Trophoblast cell (in vitro differentiated cells and primary cell): ENCODE data around the gene DDIT4.

ENCODE experiments used
- DNase-seq, 2 donors: peaks; one replicate each; pipeline ENCODE4 v3.0.0-alpha.2; 2016
- H2AFZ ChIP-seq: 2 replicates; pipeline ENCODE4 v1.6.1; 2013; ENCODE audit warnings: low read length, moderate library complexity, mild to moderate bottlenecking; ENCODE audit not compliant: insufficient read depth, poor library complexity
- H2AK5ac ChIP-seq: 2 replicates; pipeline ENCODE4 v1.6.1; 2013; ENCODE audit warnings: mild to moderate bottlenecking, low read length
- H2BK120ac ChIP-seq: 2 replicates; pipeline ENCODE4 v1.6.1; 2013; ENCODE audit warnings: low read length, mild to moderate bottlenecking, moderate library complexity; ENCODE audit not compliant: insufficient read depth, poor library complexity
- H2BK12ac ChIP-seq: 2 replicates; pipeline ENCODE4 v1.6.1; 2013; ENCODE audit warnings: mild to moderate bottlenecking, low read length, moderate library complexity
- H2BK5ac ChIP-seq: 2 replicates; pipeline ENCODE4 v1.6.1; 2013; ENCODE audit warnings: low read length, low read depth, moderate library complexity, mild to moderate bottlenecking; ENCODE audit not compliant: poor library complexity
- H3K14ac ChIP-seq: 2 replicates; pipeline ENCODE4 v1.6.1; 2013; ENCODE audit warnings: mild to moderate bottlenecking, low read length
- H3K18ac ChIP-seq: 2 replicates; pipeline ENCODE4 v1.6.1; 2013; ENCODE audit warnings: mild to moderate bottlenecking, low read length
- H3K23ac ChIP-seq: 2 replicates; pipeline ENCODE4 v1.6.1; 2013; ENCODE audit warnings: low read length
- H3K27ac ChIP-seq: 2 replicates; pipeline ENCODE4 v1.5.1; 2013; ENCODE audit warnings: low read depth, mild to moderate bottlenecking, inconsistent platforms, low read length, moderate library complexity
- H3K27me3 ChIP-seq: 2 replicates; pipeline ENCODE4 v1.6.1; 2013; ENCODE audit warnings: inconsistent platforms, mild to moderate bottlenecking, low read length, moderate library complexity; ENCODE audit not compliant: insufficient read depth
- H3K36me3 ChIP-seq, 2 experiments: 1 replicate in 1 of 2; 2 replicates in 1 of 2; pipeline ENCODE4 v1.6.1; 2013; ENCODE audit warnings: low read length in 2 of 2, mild to moderate bottlenecking in 2 of 2, moderate library complexity in 1 of 2; ENCODE audit not compliant: insufficient read depth in 2 of 2, control insufficient read depth in 1 of 2
- H3K4ac ChIP-seq: 2 replicates; pipeline ENCODE4 v1.6.1; 2013; ENCODE audit warnings: low read depth, mild to moderate bottlenecking, low read length, moderate library complexity
- H3K4me1 ChIP-seq, 2 experiments: 1 replicate in 1 of 2; 2 replicates in 1 of 2; pipeline ENCODE4 v1.6.1; 2013; ENCODE audit warnings: low read length in 2 of 2, mild to moderate bottlenecking in 2 of 2, moderate library complexity in 1 of 2; ENCODE audit not compliant: insufficient read depth in 2 of 2, control insufficient read depth in 1 of 2
- H3K4me2 ChIP-seq: 2 replicates; pipeline ENCODE4 v1.6.1; 2013; ENCODE audit warnings: inconsistent platforms, mild to moderate bottlenecking, low read length, moderate library complexity
- H3K4me3 ChIP-seq: 2 replicates; pipeline ENCODE4 v1.5.1; 2013; ENCODE audit warnings: mild to moderate bottlenecking, low read depth, low read length, inconsistent platforms
- H3K79me1 ChIP-seq: one replicate; pipeline ENCODE4 v1.6.1; 2013; ENCODE audit warnings: low read length
- H3K79me2 ChIP-seq: 2 replicates; pipeline ENCODE4 v1.6.1; 2013; ENCODE audit warnings: low read length, mild to moderate bottlenecking; ENCODE audit not compliant: control insufficient read depth, insufficient read depth, poor library complexity
- H3K9ac ChIP-seq: 2 replicates; pipeline ENCODE4 v1.6.1; 2013; ENCODE audit warnings: mild to moderate bottlenecking, low read length
- H3K9me3 ChIP-seq: 2 replicates; pipeline ENCODE4 v1.6.1; 2013; ENCODE audit warnings: low read depth, mild to moderate bottlenecking, control low read depth, inconsistent platforms, low read length; ENCODE audit not compliant: insufficient read depth
- H4K12ac ChIP-seq: 2 replicates; pipeline ENCODE4 v1.6.1; 2013; ENCODE audit warnings: low read depth, mild to moderate bottlenecking, low read length, moderate library complexity
- H4K8ac ChIP-seq: 2 replicates; pipeline ENCODE4 v1.6.1; 2013; ENCODE audit warnings: low read depth, mild to moderate bottlenecking, low read length, moderate library complexity
- H4K91ac ChIP-seq: one replicate; pipeline ENCODE4 v1.6.1; 2013; ENCODE audit warnings: low read depth, mild to moderate bottlenecking, low read length, moderate library complexity
- WGBS: extraction: QIAGEN DNeasy Blood & Tissue Kit; methylation state at CpG from one replicate; pipeline ENCODE4 v1.1.7; 2013; ENCODE audit warnings: missing lambda C conversion rate; ENCODE audit not compliant: insufficient read length, insufficient coverage; ENCODE audit errors: extremely low coverage; 5-methylcytosine and 5-hydroxymethylcytosine counted together

The DDIT4 gene

DNA sequence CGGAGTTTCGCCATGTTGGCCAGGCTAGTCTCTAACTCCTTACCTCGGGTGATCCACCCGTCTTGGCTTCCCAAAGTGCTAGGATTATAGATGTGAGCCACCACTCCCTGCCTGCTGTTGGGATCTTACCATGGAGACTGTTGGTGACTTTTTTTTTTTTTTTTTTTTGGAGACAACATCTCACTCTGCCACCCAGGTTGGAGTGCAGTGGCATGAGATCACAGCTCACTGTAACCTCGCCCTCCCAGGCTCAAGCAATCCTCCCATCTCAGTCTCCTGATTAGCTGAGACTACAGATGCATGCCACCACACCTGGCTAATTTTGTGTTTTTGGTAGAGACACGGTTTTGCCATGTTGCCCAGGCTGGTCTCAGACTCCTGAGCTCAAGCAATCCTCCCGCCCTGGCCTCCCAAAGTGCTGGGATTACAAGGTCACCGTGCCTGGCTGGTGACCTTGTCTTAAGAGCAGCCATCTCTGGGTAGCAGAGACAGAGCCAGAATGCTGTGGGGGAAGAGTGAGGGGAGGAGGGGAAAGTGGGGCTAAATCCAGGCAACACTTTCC, 32.0 kb upstream of the DDIT4 start:
- no peak overlapping the region for H2AK5ac ChIP-seq
- H4K91ac ChIP-seq = no peak overlapping the region
- H3K9me3 ChIP-seq = peaks cover 2% of the 10 kb centered on the region
- H4K8ac ChIP-seq = no peak overlapping the region
- H3K36me3 ChIP-seq = peaks cover 0 to 2% of the 10 kb centered on the region in 2 experiments
- no CpG with 5 or more reads among the region's 8 CpGs for WGBS
- H3K4me2 ChIP-seq = no peak overlapping the region
- no peak overlapping the region for H3K14ac ChIP-seq
- H3K9ac ChIP-seq = no peak overlapping the region
- H4K12ac ChIP-seq = no peak overlapping the region
- no peak overlapping the region for H3K4ac ChIP-seq
- no peak overlapping the region for H2BK120ac ChIP-seq
- no peak overlapping the region for H3K27ac ChIP-seq
- no peaks in the 10 kb centered on the region for H3K79me2 ChIP-seq
- no peak overlapping the region for H3K23ac ChIP-seq
- peaks cover 7 to 10% of the 10 kb centered on the region in 2 experiments for H3K4me1 ChIP-seq
- H3K4me3 ChIP-seq = no peak overlapping the region
- no peak for DNase-seq
- no peak overlapping the region for H2BK12ac ChIP-seq
- H3K27me3 ChIP-seq = no peaks in the 10 kb centered on the region
- H3K79me1 ChIP-seq = no peaks in the 10 kb centered on the region
- H2AFZ ChIP-seq = no peak overlapping the region
- no peak overlapping the region for H2BK5ac ChIP-seq
- no peak overlapping the region for H3K18ac ChIP-seq

DNA sequence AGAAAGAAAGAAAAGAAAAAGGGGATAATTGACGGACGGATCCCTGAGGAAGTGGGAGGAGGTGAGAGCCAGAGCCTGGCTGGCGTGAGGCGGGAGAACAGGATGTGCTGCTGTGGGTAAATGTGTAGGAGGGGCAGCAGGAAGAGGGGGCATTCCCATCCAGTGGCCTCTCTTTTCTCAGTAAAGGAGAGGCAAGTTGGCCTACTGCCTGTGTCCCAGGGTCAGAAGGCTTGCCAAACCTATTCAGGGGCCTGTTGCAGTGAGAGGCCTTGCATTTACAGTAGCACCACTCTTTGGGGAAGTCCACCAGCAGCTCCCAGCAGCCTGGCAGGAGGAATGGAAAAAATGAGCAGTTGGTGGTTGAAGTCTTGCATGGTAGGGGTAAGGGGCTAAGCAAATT, 31.0 kb upstream of the DDIT4 start:
- no peak overlapping the region for H3K27ac ChIP-seq
- H2BK120ac ChIP-seq = peak overlapping the region; percentile 5
- no peak overlapping the region for H3K14ac ChIP-seq
- no peaks in the 10 kb centered on the region for H3K27me3 ChIP-seq
- no peak overlapping the region for H3K4ac ChIP-seq
- no peak overlapping the region for H3K23ac ChIP-seq
- WGBS = no CpG with 5 or more reads among the region's 4 CpGs
- peaks cover 2% of the 10 kb centered on the region for H3K9me3 ChIP-seq
- no peak overlapping the region for H3K4me2 ChIP-seq
- H2AFZ ChIP-seq = no peak overlapping the region
- peak overlapping the region; percentile 68 for H2BK12ac ChIP-seq
- no peak overlapping the region for H2AK5ac ChIP-seq
- peaks cover 10 to 11% of the 10 kb centered on the region in 2 experiments for H3K4me1 ChIP-seq
- no peak overlapping the region for H3K9ac ChIP-seq
- no peaks in the 10 kb centered on the region for H3K79me1 ChIP-seq
- no peak overlapping the region for H4K12ac ChIP-seq
- H4K8ac ChIP-seq = no peak overlapping the region
- no peaks in the 10 kb centered on the region for H3K36me3 ChIP-seq
- peak overlapping the region; percentile 7 for H2BK5ac ChIP-seq
- no peak overlapping the region for H3K18ac ChIP-seq
- no peak overlapping the region for H3K4me3 ChIP-seq
- H3K79me2 ChIP-seq = no peaks in the 10 kb centered on the region
- DNase-seq = no peak
- peak overlapping the region; percentile 50 for H4K91ac ChIP-seq

DNA sequence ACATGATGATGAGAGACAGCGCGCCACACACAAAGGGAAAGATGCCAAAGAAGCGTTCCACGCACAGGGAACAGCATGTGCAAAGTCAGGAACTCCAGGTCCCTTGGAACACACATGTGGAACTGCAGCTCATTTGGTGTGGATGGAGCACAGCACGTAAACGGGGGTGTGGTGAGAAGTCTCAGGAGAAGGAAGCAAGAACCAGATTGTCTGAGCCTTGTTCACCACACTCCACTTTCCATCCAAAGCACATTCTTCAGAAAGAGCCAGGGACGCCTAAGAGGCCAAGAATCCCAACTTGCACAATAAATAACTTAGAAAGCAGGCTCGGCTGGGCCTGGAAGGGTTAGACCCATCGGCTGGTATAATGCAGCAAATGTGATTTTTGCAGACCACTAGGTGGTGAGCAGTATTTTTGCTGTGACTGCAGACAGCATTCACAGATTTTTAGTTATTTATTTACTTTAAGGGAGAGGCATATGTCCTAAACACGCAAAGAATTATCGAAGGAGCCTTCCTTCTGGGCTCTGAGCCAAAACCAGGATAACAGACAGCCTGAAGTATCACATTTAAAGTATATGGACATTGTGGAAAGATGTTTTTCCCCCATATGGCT, 29.8 kb upstream of the DDIT4 start:
- no peaks in the 10 kb centered on the region for H3K79me2 ChIP-seq

DNA sequence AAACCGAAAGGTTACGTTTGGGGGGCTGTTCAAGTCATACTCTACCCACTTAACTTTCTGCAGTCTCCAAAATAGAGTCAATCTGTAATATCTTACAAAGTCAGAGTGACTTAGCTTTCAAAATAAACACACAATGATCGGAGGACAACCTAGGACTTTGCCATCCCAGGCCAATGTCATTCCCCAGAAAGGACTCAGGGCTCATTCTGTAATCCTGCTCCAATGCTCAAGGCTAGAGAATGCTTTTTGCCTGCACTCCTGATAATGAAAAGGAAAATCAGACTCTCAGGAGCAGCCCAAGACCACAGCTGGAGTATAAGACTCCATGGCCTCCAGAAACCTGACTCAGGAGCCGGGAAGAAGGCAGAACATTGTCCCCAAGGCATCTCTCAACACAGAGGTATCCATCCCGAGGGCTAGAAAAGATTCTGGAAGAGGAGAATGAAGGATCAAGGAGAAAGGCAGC, 29.1 kb upstream of the DDIT4 start:
- H3K14ac ChIP-seq = no peak overlapping the region
- H2BK5ac ChIP-seq = no peak overlapping the region
- H4K91ac ChIP-seq = peak overlapping the region; percentile 29
- no peaks in the 10 kb centered on the region for H3K27me3 ChIP-seq
- H2BK12ac ChIP-seq = peak overlapping the region; percentile 35
- H4K8ac ChIP-seq = no peak overlapping the region
- no peak overlapping the region for H2AFZ ChIP-seq
- no peak for DNase-seq
- peaks cover 4% of the 10 kb centered on the region for H3K79me1 ChIP-seq
- H2BK120ac ChIP-seq = peak overlapping the region; percentile 20
- H3K4me3 ChIP-seq = no peak overlapping the region
- H4K12ac ChIP-seq = no peak overlapping the region
- H3K23ac ChIP-seq = no peak overlapping the region
- H3K18ac ChIP-seq = no peak overlapping the region
- H3K27ac ChIP-seq = no peak overlapping the region
- H3K36me3 ChIP-seq = no peaks in the 10 kb centered on the region
- H3K4me2 ChIP-seq = no peak overlapping the region
- H2AK5ac ChIP-seq = no peak overlapping the region
- peaks cover 2% of the 10 kb centered on the region for H3K9me3 ChIP-seq
- H3K4me1 ChIP-seq = peaks cover 14 to 21% of the 10 kb centered on the region in 2 experiments
- H3K9ac ChIP-seq = no peak overlapping the region
- WGBS = no CpG with 5 or more reads among the region's 5 CpGs
- no peaks in the 10 kb centered on the region for H3K79me2 ChIP-seq
- no peak overlapping the region for H3K4ac ChIP-seq

More for the DNA sequence above, 29.8 kb upstream of the DDIT4 start:
- Histone ChIP-seq H2BK120ac (no peak overlapping the region), H3K14ac (peak overlapping the region; percentile 12), H3K36me3 (no peaks in the 10 kb centered on the region), H3K4me1 (peaks cover 14 to 20% of the 10 kb centered on the region in 2 experiments), H3K23ac (no peak overlapping the region), H3K4ac (no peak overlapping the region), H3K27me3 (no peaks in the 10 kb centered on the region), H3K9me3 (peaks cover 2% of the 10 kb centered on the region), H3K9ac (no peak overlapping the region), H4K8ac (no peak overlapping the region), H2BK5ac (no peak overlapping the region), H2AK5ac (peak overlapping the region; percentile 18), H3K27ac (no peak overlapping the region), H3K4me2 (no peak overlapping the region), H2AFZ (no peak overlapping the region), H4K12ac (no peak overlapping the region), H2BK12ac (no peak overlapping the region), H4K91ac (peak overlapping the region; percentile 3), H3K4me3 (no peak overlapping the region), H3K18ac (no peak overlapping the region), H3K79me1 (peaks cover 2% of the 10 kb centered on the region)
- no CpG with 5 or more reads among the region's 11 CpGs for WGBS
- peak; percentile 14 to 51 for DNase-seq
